OCI-LY1 (cell line): Measurements from ENCODE around the gene PCNX2.

ENCODE experiments used
- H2AFZ ChIP-seq: fragments of 200-600 bp; sonication (generic), shearing (Covaris generic); 2 replicates; pipeline ENCODE4 v1.6.0; 2014; ENCODE audit warnings: antibody characterized with exemption, mild to moderate bottlenecking, low read length
- H3F3A ChIP-seq: fragments of 200-600 bp; sonication (generic), shearing (Covaris generic); 2 replicates; pipeline ENCODE4 v1.6.0; 2014; ENCODE audit warnings: mild to moderate bottlenecking, antibody characterized with exemption, low read length, moderate library complexity; ENCODE audit not compliant: insufficient read depth
- H3K27ac ChIP-seq: fragments of 200-600 bp; sonication (generic); 2 replicates; pipeline ENCODE4 v1.5.1; 2014; ENCODE audit warnings: low read length, mixed run types, mild to moderate bottlenecking, low read depth; ENCODE audit not compliant: poor library complexity, severe bottlenecking
- H3K27me3 ChIP-seq: fragments of 200-600 bp; sonication (generic); 2 replicates; pipeline ENCODE4 v1.6.0; 2014; ENCODE audit warnings: antibody characterized with exemption, mild to moderate bottlenecking, low read length, moderate library complexity; ENCODE audit not compliant: insufficient read depth
- H3K36me3 ChIP-seq: fragments of 200-600 bp; sonication (generic); 2 replicates; pipeline ENCODE4 v1.6.1; 2014; ENCODE audit warnings: mild to moderate bottlenecking, antibody characterized with exemption, low read length, moderate library complexity, mixed read lengths; ENCODE audit not compliant: insufficient read depth
- H3K4me1 ChIP-seq: fragments of 200-600 bp; sonication (generic); 2 replicates; pipeline ENCODE4 v1.5.1; 2014; ENCODE audit warnings: mild to moderate bottlenecking, low read length, moderate library complexity; ENCODE audit not compliant: insufficient read depth, severe bottlenecking
- H3K4me2 ChIP-seq: fragments of 200-600 bp; sonication (generic), shearing (Covaris generic); 2 replicates; pipeline ENCODE4 v1.6.1; 2014; ENCODE audit warnings: low read length
- H3K4me3 ChIP-seq: fragments of 200-600 bp; sonication (generic); 2 replicates; pipeline ENCODE4 v1.5.1; 2014; ENCODE audit warnings: low read length, low read depth, mild to moderate bottlenecking, mixed read lengths; ENCODE audit not compliant: poor library complexity, severe bottlenecking
- H3K79me2 ChIP-seq: fragments of 200-600 bp; shearing (Covaris generic); 2 replicates; pipeline ENCODE4 v1.6.1; 2016; ENCODE audit warnings: mixed run types, low read length, mixed read lengths; ENCODE audit not compliant: insufficient read depth
- H3K9ac ChIP-seq: fragments of 200-600 bp; sonication (generic), shearing (Covaris generic); 2 replicates; pipeline ENCODE4 v1.6.1; 2014; ENCODE audit warnings: mild to moderate bottlenecking, low read length, mixed read lengths
- H3K9me2 ChIP-seq: fragments of 200-600 bp; sonication (generic), shearing (Covaris generic); 2 replicates; pipeline ENCODE4 v1.6.1; 2014; ENCODE audit warnings: low read depth, mild to moderate bottlenecking, low read length, mixed read lengths
- H3K9me3 ChIP-seq: fragments of 200-600 bp; shearing (Covaris generic); 2 replicates; pipeline ENCODE4 v1.6.1; 2014; ENCODE audit warnings: low read length, mixed read lengths
- H4K20me1 ChIP-seq: fragments of 200-600 bp; sonication (generic), shearing (Covaris generic); 2 replicates; pipeline ENCODE4 v1.6.0; 2016; ENCODE audit warnings: mild to moderate bottlenecking, low read length; ENCODE audit not compliant: insufficient read depth
- CTCF ChIP-seq: fragments of 200-600 bp; sonication (generic), shearing (Covaris generic); IDR thresholded peaks from 2 replicates; pipeline ENCODE4 v1.5.1; 2017; ENCODE audit warnings: mild to moderate bottlenecking, antibody characterized with exemption, low read length, moderate library complexity, mixed read lengths
- EZH2 ChIP-seq: fragments of 200-600 bp; sonication (generic), shearing (Covaris generic); IDR thresholded peaks from 2 replicates; pipeline ENCODE4 v1.8.0; 2017; ENCODE audit warnings: borderline replicate concordance, mixed run types, mild to moderate bottlenecking, antibody characterized with exemption, low read length, moderate library complexity, mixed read lengths

The PCNX2 gene

GRCh38 chr1:233144434-233144833 lies 151.1 kb downstream of the PCNX2 start:
- Histone ChIP-seq H4K20me1 (no peaks in the 10 kb centered on the region), H3K4me2 (no peak overlapping the region), H3K4me1 (no peaks in the 10 kb centered on the region), H3K27ac (no peak overlapping the region), H3K27me3 (no peaks in the 10 kb centered on the region), H3K9ac (no peak overlapping the region), H3K36me3 (no peaks in the 10 kb centered on the region), H3K4me3 (no peak overlapping the region), H3F3A (no peaks in the 10 kb centered on the region), H2AFZ (no peak overlapping the region), H3K9me2 (no peaks in the 10 kb centered on the region), H3K79me2 (no peaks in the 10 kb centered on the region), H3K9me3 (no peaks in the 10 kb centered on the region)
- TF ChIP-seq EZH2 (no peak), CTCF (no peak)

- no peaks in the 10 kb centered on the region for H3F3A ChIP-seq
- H3K36me3 ChIP-seq, result no peaks in the 10 kb centered on the region
Observed at GRCh38 chr1:233143241-233143640, 152.3 kb downstream of the PCNX2 start.

DNA sequence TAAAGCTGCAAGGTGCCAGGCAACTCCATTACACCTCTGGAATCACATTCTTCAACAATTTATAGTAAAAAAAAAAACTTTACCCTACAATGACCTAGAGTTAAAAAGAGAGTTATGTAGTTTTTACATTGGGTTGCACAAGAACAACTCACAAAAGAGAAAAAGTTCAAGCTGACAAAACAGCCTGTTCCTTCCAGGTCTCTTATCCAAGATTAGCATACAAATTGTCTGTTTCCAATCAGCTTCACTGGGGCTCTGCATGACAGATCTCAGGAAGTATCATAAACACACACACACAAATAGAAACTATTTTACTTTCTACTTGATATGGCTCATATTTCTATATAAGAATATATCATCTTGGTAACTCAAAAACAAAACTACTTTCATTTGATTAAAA lies 154.6 kb downstream of the PCNX2 start:
- Histone ChIP-seq H3K36me3 (no peaks in the 10 kb centered on the region), H3K9me3 (no peaks in the 10 kb centered on the region), H3K79me2 (no peaks in the 10 kb centered on the region), H3K27me3 (no peaks in the 10 kb centered on the region), H3F3A (no peaks in the 10 kb centered on the region), H2AFZ (no peak overlapping the region), H4K20me1 (no peaks in the 10 kb centered on the region), H3K4me2 (no peak overlapping the region), H3K9me2 (no peaks in the 10 kb centered on the region), H3K9ac (no peak overlapping the region), H3K4me1 (no peaks in the 10 kb centered on the region), H3K4me3 (no peak overlapping the region), H3K27ac (no peak overlapping the region)
- TF ChIP-seq EZH2, result no peak
- no peak for TF ChIP-seq CTCF

More at GRCh38 chr1:233143241-233143640, 152.3 kb downstream of the PCNX2 start:
- H4K20me1 ChIP-seq, result no peaks in the 10 kb centered on the region
- TF ChIP-seq CTCF (no peak), EZH2 (no peak)
- H2AFZ ChIP-seq, result no peak overlapping the region
- H3K9me2 ChIP-seq, result no peaks in the 10 kb centered on the region
- H3K4me1 ChIP-seq, result no peaks in the 10 kb centered on the region
- H3K9ac ChIP-seq, result no peak overlapping the region
- H3K4me3 ChIP-seq, result no peak overlapping the region
- no peaks in the 10 kb centered on the region for H3K9me3 ChIP-seq
- H3K27me3 ChIP-seq, result no peaks in the 10 kb centered on the region
- H3K79me2 ChIP-seq, result no peaks in the 10 kb centered on the region
- H3K27ac ChIP-seq, result no peak overlapping the region
- no peak overlapping the region for H3K4me2 ChIP-seq
